Left forelimb (tissue), 1 donor: Measurements from ENCODE around the gene MN1.

Experiments
- DNase-seq: peaks from one replicate; pipeline ENCODE4 v3.0.0-alpha.2; 2018; ENCODE audit warnings: low spot score

Gene MN1

GRCh38 chr22:27716074-27716473, 85.5 kb downstream of the MN1 start:
- no peak for DNase-seq

GRCh38 chr22:27715106-27715505, 86.5 kb downstream of the MN1 start:
- peak; percentile 78 for DNase-seq

- DNase-seq: no peak
Observed at GRCh38 chr22:27714068-27714467, 87.5 kb downstream of the MN1 start.

- DNase-seq: no peak
Observed at GRCh38 chr22:27713461-27713860, 88.1 kb downstream of the MN1 start.

- DNase-seq: no peak
Observed at GRCh38 chr22:27711756-27712155, 89.8 kb downstream of the MN1 start.

- no peak for DNase-seq
Observed at GRCh38 chr22:27711012-27711411, 90.5 kb downstream of the MN1 start.

GRCh38 chr22:27709919-27710675, 91.5 kb downstream of the MN1 start:
- DNase-seq: no peak

GRCh38 chr22:27706489-27706888, 95.1 kb downstream of the MN1 start:
- no peak for DNase-seq

- no peak for DNase-seq
Observed at GRCh38 chr22:27705408-27706080, 96.0 kb downstream of the MN1 start.

GRCh38 chr22:27704581-27704980, 97.0 kb downstream of the MN1 start:
- no peak for DNase-seq

GRCh38 chr22:27699383-27700019, 102.1 kb downstream of the MN1 start:
- DNase-seq: no peak

GRCh38 chr22:27698813-27699212, 102.7 kb downstream of the MN1 start:
- no peak for DNase-seq
